ENCODE results near the gene BLVRA.

Gene BLVRA

GRCh38 chr7:43855176-43855575 is 96.7 kb downstream of the BLVRA start:
- DNase-seq (ENCODE audit: extremely low read depth in 1 of 2, low read depth in 1 of 2) = no peak

GRCh38 chr7:43856316-43856715 is 97.8 kb downstream of the BLVRA start:
- no peak for DNase-seq (ENCODE audit: extremely low read depth in 1 of 2, low read depth in 1 of 2)
